H4 (cell line): ENCODE results near the gene UNC80. TPM values are rescaled to one million over a fixed set of nuclear protein-coding genes. Genes with fewer than 3 reads are reported as not detected.
"Not testable (repeated sequence)": the region's sequence is repeated elsewhere in the genome, so short reads cannot be mapped to it uniquely, and the experiment has no call there.

Experiments
- DNase-seq: peaks from one replicate; pipeline ENCODE4 v3.0.0-alpha.2; 2015; ENCODE audit warnings: low spot score
- total RNA-seq: library from RNA; depleted of rRNA; stranded (reverse); fragments of >200 nt; shearing (Covaris generic); gene quantifications from 2 replicates; pipeline ENCODE4 v1.2.3, GENCODE V29; 2014; rRNA removed

Gene UNC80, protein sequence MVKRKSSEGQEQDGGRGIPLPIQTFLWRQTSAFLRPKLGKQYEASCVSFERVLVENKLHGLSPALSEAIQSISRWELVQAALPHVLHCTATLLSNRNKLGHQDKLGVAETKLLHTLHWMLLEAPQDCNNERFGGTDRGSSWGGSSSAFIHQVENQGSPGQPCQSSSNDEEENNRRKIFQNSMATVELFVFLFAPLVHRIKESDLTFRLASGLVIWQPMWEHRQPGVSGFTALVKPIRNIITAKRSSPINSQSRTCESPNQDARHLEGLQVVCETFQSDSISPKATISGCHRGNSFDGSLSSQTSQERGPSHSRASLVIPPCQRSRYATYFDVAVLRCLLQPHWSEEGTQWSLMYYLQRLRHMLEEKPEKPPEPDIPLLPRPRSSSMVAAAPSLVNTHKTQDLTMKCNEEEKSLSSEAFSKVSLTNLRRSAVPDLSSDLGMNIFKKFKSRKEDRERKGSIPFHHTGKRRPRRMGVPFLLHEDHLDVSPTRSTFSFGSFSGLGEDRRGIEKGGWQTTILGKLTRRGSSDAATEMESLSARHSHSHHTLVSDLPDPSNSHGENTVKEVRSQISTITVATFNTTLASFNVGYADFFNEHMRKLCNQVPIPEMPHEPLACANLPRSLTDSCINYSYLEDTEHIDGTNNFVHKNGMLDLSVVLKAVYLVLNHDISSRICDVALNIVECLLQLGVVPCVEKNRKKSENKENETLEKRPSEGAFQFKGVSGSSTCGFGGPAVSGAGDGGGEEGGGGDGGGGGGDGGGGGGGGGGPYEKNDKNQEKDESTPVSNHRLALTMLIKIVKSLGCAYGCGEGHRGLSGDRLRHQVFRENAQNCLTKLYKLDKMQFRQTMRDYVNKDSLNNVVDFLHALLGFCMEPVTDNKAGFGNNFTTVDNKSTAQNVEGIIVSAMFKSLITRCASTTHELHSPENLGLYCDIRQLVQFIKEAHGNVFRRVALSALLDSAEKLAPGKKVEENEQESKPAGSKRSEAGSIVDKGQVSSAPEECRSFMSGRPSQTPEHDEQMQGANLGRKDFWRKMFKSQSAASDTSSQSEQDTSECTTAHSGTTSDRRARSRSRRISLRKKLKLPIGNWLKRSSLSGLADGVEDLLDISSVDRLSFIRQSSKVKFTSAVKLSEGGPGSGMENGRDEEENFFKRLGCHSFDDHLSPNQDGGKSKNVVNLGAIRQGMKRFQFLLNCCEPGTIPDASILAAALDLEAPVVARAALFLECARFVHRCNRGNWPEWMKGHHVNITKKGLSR (N-terminal part only)
- not detected in 2 replicates for total RNA-seq

DNA sequence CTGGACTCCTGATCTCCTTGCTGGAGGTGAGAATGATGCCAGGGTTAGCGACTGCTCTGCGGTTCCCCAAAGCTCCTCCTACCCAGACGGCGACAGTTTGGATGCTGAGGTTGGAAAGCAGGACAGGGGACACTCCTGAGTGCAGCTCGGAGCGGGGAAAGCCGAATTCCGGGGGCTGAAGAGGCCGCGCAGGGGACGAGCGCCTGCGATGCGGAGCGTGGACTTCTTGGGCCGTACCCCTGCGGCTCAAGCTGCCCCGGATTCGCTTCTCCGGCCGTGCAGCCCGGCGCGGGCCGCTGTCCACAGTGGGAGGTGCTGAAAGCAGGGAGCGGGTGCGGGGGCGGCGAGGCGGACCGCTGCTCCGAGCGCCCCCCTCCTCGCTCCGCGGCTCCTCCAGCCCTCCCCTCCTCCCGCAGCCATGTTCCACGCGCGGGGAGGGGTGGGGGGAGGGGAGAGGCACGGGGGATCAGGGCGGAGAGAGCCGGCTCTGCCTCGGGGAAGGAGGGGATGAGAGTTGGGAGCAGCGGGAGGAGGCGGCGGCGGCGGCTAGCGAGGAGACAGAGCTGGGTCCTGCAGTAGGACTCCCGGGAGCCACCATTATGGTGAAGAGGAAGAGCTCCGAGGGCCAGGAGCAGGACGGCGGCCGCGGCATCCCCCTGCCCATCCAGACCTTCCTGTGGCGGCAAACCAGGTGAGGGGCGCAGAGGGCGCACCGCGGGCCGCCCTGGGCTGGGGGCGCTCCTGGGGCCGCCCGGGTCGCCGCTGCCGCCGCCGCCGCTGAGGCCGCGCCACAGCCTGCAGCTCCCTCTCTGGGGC is at the start of gene UNC80:
Gene UNC80 (plus strand): TSS at position 359 of the 816 bp plus-strand sequence. CDS start 241 bp downstream, at position 600.
- peak; percentile 23 for DNase-seq

- DNase-seq = no peak
These were observed 45.3 kb upstream of the UNC80 start for GRCh38 chr2:209726311-209726710.

- no peak for DNase-seq
These were observed 44.6 kb upstream of the UNC80 start for GRCh38 chr2:209727077-209727476.

DNA sequence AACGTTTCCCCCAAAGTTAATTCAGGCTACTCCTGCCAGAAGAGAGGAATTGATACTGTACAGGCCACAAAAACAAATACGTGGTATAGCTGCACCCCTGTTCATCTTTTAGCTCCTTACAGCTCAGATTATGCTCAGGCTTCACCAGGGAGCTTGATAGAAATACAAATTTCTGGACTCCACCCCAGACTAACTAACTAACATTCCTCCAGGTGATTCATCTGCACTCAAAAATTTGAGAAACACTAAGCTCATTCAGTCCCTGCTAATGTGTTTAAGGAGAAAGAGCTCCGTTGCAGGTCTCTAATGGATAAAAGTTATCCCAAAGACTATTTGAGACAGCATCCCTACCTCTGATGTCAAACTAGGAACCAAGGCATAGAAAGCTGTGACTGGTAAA is 36.8 kb upstream of the UNC80 start:
- no peak for DNase-seq

DNA sequence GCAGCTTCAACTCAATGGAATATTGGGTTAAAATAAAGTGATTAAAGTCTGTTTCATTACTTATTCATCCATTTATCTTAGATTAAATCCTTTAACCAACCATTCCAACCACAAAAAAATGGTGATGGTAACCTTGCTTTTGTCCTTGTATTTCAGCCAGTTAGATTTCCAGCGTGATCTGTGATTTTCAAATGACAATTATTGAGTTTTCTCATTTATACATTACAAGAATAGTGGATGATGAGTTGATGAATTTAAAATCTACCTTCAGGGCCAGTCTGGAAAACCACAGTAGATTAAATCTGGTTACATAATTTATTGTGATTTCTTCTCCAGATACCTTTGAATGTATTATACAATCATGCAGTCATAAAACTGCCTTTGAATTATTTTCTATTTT is 29.7 kb upstream of the UNC80 start:
- no peak for DNase-seq

DNA sequence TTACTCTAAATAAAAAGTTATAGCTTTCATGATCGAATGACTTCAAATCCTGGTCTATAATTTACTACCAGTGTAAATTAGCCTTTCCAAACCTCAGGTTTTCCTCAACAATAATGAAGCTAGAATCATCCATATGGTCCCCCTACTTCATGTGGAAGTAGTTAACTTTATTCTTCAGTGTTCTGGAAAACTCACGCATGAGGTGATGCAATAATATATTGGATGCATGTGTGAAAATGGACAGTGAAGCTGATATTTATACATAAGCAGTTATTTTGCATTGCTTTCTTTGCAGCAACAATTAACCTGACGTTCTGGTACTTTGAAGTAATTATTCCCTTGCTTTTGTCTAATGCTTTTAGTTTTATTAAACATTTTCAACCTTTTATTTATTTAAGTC is 18.6 kb upstream of the UNC80 start:
- no peak for DNase-seq

DNA sequence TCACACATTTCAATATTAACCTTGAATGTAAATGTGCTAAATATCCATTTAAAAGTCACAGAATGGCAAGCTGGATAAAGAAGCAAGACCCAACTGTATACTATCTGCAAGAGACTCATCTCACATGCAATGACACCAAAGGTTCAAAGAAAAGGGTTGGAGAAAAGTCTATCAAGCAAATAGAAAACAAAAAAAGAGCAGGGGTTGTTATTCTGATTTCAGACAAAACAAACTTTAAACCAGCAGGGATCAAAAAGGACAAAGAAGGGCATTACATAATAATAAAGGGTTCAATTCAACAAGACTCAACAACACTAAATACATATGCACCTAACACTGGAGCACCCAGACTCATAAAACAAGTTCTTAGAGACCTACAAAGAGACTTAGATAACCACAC is 14.5 kb upstream of the UNC80 start:
- DNase-seq = no peak

DNA sequence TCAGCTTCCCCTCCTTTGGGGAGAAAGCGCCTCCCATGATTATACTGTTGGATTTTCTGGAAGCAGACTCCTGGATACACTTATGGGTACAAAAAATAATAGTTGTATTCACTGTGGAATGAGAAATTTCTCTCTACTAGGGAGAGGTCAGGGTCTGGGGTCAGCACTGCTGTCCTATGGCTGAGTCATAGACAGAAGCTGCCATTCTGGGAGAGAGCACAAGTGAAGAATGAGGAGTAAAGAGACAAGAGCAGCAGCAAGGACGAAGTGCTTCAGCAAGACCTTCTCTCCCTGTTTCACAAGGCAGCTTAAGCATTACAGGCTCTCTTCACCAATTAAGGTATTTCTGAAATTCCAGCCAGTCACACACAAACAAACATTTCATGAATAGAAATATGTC is 10.1 kb upstream of the UNC80 start:
- DNase-seq = no peak

GRCh38 chr2:209762563-209762962 is 9.1 kb upstream of the UNC80 start:
- no peak for DNase-seq

DNA sequence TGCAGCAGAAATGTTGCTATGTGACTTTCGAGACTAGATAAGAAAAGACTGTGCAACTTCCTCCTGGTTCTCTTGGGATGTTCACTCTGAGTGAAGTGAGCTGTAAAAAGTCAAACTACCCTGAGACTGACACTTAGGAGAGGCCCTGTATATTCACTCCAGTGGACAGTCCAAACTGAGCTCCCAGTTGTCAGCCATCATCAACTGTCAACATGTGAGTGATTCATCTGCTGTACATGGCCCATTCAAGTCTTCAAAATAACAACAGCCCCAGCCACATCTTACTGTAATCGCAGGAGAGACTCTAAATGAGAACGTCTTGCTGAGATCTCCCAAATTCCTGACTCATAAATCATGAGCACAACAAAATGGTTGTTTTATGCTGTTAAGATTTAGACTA is 8.5 kb upstream of the UNC80 start:
- DNase-seq = no peak

DNA sequence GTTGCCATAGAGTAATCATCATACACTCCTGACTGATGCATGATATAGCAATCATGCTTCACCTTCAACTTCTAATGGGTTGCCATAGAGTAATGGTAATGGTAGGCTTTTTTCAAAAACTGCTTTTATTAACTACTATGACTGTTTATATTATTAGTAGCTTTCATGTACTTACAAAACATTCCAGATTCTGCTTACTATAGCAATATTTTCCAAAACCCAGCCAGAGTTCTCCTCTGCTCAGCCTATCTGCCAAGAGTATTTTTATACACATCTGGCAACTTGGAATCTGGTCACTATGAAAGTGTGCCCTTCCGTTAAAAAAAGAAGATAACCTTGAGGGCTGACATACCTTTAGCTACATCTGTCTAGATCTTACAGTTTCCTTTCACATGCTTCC is 5.0 kb upstream of the UNC80 start:
- DNase-seq = no peak

DNA sequence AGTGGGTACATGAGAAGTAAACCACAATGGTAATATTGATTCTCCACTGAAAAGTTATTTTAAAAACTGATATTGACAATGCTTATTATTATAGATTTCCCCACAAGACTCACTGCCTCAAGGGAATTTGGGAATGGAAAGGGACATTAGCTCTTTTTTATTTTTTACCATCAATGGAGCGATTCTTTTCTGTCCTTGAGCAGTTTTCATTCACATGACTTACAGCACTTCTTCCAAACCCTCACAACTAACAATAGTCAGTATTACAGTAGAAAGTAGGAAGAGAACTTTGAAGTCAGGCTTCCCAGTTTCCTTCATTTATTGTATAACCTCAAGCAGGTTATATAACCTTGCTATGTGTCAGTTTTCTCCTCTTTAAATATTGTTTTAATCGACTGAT is 4.3 kb upstream of the UNC80 start:
- DNase-seq = no peak

DNA sequence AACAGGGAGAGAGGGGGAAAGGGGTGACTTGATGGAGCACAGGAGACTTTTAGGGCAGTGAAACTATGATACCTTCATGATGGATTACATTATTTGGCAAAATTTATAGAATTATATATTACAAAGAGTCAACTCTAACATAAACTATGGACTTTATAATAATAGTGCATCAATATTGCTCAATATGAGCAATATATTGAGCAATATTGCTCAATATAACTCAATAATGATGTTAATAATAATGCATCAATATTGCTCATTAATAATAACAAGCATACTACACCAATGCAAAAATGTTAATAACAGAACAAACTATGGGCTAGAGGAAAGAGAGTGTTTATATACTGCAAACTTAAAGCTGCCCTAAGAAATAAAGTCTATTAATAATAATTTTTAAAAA is 3.1 kb upstream of the UNC80 start:
- DNase-seq = no peak

- no peak for DNase-seq
These were observed 656 bp downstream of the UNC80 start for GRCh38 chr2:209772290-209772685.

DNA sequence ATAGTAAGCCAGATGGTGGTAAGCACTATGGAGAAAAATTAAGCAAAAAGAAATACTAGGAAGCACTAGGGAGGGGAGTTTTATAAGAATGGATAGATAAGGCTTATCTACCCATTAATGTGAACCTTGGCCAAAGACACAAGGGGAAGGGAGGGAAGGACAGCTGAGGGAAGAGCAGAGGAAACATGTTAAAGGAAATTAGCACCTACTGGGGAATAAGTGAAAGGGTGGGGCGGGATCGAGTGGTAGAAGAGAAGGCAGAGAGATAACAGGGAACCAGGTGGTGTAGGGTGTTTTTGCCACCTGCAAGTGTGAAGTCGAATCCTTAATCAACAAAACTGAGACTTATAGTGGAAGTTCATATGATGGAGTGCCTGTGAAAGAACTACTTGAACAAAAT is 1.7 kb downstream of the UNC80 start:
- DNase-seq = no peak

DNA sequence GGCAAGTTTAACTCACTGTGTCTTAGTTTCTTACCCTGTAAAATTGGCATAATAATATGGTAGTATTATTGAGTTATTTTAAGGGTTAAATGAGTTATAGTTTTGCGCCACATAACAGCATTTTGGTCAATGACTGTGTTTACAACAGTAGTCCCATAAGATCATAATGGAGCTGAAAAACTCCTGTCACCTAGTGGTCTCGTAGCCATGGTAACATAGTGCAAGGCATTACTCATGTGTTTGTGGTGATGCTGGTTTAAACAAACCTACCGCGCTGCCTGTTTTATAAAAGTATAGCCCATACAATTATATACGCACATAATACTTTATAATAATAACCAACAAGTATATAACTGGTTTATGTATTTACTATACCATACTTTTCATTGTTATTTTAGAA is 15.8 kb downstream of the UNC80 start:
- DNase-seq = peak; percentile 66

GRCh38 chr2:209788925-209789324 is 17.3 kb downstream of the UNC80 start:
- DNase-seq = no peak

- DNase-seq = peak; percentile 21
These were observed 18.6 kb downstream of the UNC80 start for GRCh38 chr2:209790066-209790728.

DNA sequence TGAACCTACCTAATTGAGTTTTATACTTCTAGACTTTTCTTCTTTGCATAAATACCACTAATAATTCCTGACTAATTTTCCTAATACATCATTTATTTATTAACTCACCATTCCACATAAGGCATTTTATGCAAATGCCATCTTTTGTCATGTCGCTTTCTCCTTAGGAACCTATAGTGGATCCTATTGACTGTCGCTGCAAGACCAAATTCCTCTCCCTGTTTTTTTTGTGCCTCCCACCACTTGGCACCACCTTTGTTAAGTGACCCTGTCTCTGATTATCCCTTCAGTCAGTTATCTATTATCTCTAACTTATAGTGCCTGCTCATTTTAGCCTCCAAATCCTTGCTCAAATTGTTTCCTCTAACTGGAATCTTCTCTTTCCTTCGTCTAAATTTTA is 19.5 kb downstream of the UNC80 start:
- DNase-seq = no peak

GRCh38 chr2:209795425-209795824 is 23.8 kb downstream of the UNC80 start:
- DNase-seq = not testable (repeated sequence)

DNA sequence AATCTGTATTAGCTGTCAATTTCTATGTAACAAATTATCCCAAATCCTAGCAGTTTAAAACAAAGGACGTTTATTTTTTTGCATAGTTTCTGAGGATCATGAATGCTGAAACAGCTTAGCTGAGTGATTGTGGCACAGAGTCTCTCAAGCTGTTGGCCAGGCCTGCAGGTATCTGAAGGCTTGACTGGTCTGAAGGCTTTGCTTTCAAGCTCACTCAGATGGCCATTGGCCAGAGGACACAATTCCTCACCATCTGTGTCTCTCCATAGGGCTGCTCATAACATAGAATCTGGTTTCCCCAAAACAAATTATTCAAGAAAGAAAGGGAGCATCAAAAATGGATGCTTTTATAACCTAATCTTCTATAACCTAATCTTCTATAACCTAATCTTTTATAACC is 33.7 kb downstream of the UNC80 start:
- no peak for DNase-seq
